Lower lobe of right lung (tissue), 2 donors: ENCODE measurements around the gene GLIS1. TPM values are rescaled to one million over a fixed set of nuclear protein-coding genes. Genes with fewer than 3 reads are reported as not detected.

Experiments
- ATAC-seq, 2 donors: fragments of 200-7000 bp; cut with Tn5 transposase; one replicate each; pipeline ENCODE4 v1.9.1; 2020 to 2022; ENCODE audit warnings: mild to moderate bottlenecking in 2 of 2, moderate library complexity in 2 of 2
- DNase-seq: peaks from one replicate; pipeline ENCODE4 v3.0.0-alpha.2; 2020
- H3K27ac ChIP-seq: fragments of 200-600 bp; one replicate; pipeline ENCODE4 v1.8.0; 2022
- H3K27me3 ChIP-seq: fragments of 200-600 bp; one replicate; pipeline ENCODE4 v1.8.0; 2022; ENCODE audit warnings: low read depth
- H3K36me3 ChIP-seq: fragments of 200-600 bp; one replicate; pipeline ENCODE4 v1.8.0; 2022; ENCODE audit warnings: mild to moderate bottlenecking
- H3K4me1 ChIP-seq: fragments of 200-600 bp; one replicate; pipeline ENCODE4 v1.8.0; 2022
- H3K4me3 ChIP-seq: fragments of 200-600 bp; one replicate; pipeline ENCODE4 v1.8.0; 2022; ENCODE audit warnings: mild to moderate bottlenecking
- H3K9me3 ChIP-seq: fragments of 200-600 bp; one replicate; pipeline ENCODE4 v1.8.0; 2022
- CTCF ChIP-seq: fragments of 200-600 bp; IDR thresholded peaks from one replicate; pipeline ENCODE4 v1.8.0; 2022; ENCODE audit warnings: antibody characterized with exemption, mild to moderate bottlenecking
- intact Hi-C: fragments of 100-400 bp; cut with DNase I; formaldehyde crosslinking; loops from one replicate; pipeline ENCODE4 v1.11.0; 2022
- total RNA-seq: library from RNA; stranded (reverse); fragmentation: NEBNext Ultra II Directional; extraction: Animal tissue kit (Norgen Biotek cat#: 25700); gene quantifications from one replicate; pipeline ENCODE4 v1.2.1, GENCODE V29; 2021
- donor health status: DM: no; HTN: yes; CAD: no; lungs with severe emphysema.

Gene GLIS1
- total RNA-seq, 1 donor from 2014 or later = not detected

GRCh38 chr1:53562291-53562980, 176.5 kb downstream of the GLIS1 start:
- Histone ChIP-seq H3K4me1 (no peaks in the 10 kb centered on the region), H3K9me3 (no peaks in the 10 kb centered on the region), H3K4me3 (no peak overlapping the region), H3K27ac (no peak overlapping the region), H3K27me3 (no peaks in the 10 kb centered on the region), H3K36me3 (no peaks in the 10 kb centered on the region)
- no peak for DNase-seq
- ATAC-seq = no peak
- no peak for TF ChIP-seq CTCF
- intact Hi-C loops = no loop called here

- no peaks in the 10 kb centered on the region for H3K36me3 ChIP-seq
- H3K9me3 ChIP-seq = no peaks in the 10 kb centered on the region
- no peak overlapping the region for H3K27ac ChIP-seq
- ATAC-seq (no peak), DNase-seq (no peak)
- H3K4me3 ChIP-seq = no peak overlapping the region
- no peaks in the 10 kb centered on the region for H3K27me3 ChIP-seq
- intact Hi-C loops = no loop called here
- no peaks in the 10 kb centered on the region for H3K4me1 ChIP-seq
- TF ChIP-seq CTCF = no peak
Measured at GRCh38 chr1:53561503-53562105, 177.4 kb downstream of the GLIS1 start.

GRCh38 chr1:53560581-53561502, 178.1 kb downstream of the GLIS1 start:
- Histone ChIP-seq H3K4me3 (no peak overlapping the region), H3K9me3 (no peaks in the 10 kb centered on the region), H3K27ac (no peak overlapping the region), H3K36me3 (no peaks in the 10 kb centered on the region), H3K27me3 (no peaks in the 10 kb centered on the region), H3K4me1 (no peaks in the 10 kb centered on the region)
- ATAC-seq (no peak), DNase-seq (no peak)
- TF ChIP-seq CTCF = no peak
- intact Hi-C loops = no loop called here

GRCh38 chr1:53559854-53560580, 178.9 kb downstream of the GLIS1 start:
- intact Hi-C loops = no loop called here
- TF ChIP-seq CTCF = no peak
- H3K9me3 ChIP-seq = no peaks in the 10 kb centered on the region
- no peak overlapping the region for H3K4me3 ChIP-seq
- DNase-seq = no peak
- H3K4me1 ChIP-seq = no peaks in the 10 kb centered on the region
- H3K36me3 ChIP-seq = no peaks in the 10 kb centered on the region
- no peaks in the 10 kb centered on the region for H3K27me3 ChIP-seq
- H3K27ac ChIP-seq = no peak overlapping the region
- ATAC-seq = no peak

GRCh38 chr1:53559391-53559815, 179.6 kb downstream of the GLIS1 start:
- TF ChIP-seq CTCF = no peak
- Histone ChIP-seq H3K27ac (no peak overlapping the region), H3K4me1 (no peaks in the 10 kb centered on the region), H3K4me3 (no peak overlapping the region), H3K27me3 (no peaks in the 10 kb centered on the region), H3K36me3 (no peaks in the 10 kb centered on the region), H3K9me3 (no peaks in the 10 kb centered on the region)
- ATAC-seq (peak in 1 of 2 donors; percentile 19), DNase-seq (peak; percentile 24)
- intact Hi-C loops = no loop called here
